ENCODE results near the gene GABBR2.

DNA sequence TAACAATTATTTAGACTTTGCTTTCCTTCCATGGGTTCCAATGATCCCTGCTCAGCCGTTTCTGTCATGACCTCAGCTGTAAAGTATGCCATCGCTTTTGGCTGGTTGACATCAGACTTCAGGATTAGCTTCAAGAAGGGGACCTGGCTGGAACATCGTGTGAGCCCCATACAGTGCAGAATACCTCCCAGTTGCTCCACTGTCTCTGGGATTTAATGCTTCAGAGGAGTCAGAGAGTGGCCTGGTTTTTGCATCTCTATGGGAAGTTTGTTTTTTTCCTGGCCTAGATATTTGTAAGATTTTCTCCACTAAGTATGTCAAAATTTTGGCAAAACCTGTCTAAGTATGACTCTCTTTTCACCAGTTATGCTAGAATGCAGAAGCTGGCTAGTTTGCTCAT, 216.9 kb downstream of the GABBR2 start:
- TF ChIP-seq, protein P1, sequence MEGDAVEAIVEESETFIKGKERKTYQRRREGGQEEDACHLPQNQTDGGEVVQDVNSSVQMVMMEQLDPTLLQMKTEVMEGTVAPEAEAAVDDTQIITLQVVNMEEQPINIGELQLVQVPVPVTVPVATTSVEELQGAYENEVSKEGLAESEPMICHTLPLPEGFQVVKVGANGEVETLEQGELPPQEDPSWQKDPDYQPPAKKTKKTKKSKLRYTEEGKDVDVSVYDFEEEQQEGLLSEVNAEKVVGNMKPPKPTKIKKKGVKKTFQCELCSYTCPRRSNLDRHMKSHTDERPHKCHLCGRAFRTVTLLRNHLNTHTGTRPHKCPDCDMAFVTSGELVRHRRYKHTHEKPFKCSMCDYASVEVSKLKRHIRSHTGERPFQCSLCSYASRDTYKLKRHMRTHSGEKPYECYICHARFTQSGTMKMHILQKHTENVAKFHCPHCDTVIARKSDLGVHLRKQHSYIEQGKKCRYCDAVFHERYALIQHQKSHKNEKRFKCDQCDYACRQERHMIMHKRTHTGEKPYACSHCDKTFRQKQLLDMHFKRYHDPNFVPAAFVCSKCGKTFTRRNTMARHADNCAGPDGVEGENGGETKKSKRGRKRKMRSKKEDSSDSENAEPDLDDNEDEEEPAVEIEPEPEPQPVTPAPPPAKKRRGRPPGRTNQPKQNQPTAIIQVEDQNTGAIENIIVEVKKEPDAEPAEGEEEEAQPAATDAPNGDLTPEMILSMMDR (IDR thresholded peaks at IDR 0.05; ENCODE audit: low read depth, low read length, poor library complexity, severe bottlenecking) = no peak
- TF ChIP-seq EZH2phosphoT487 (IDR thresholded peaks at IDR 0.05; ENCODE audit: borderline replicate concordance, low read length) = no peak
